Pericardium fibroblast (primary cell): Measurements from ENCODE around the gene TNFSF8. TPM values are rescaled to one million over a fixed set of nuclear protein-coding genes. Genes with fewer than 3 reads are reported as not detected.

Source experiments
- total RNA-seq: library from RNA; depleted of rRNA; stranded (reverse); fragments of >200 nt; gene quantifications from 2 replicates; pipeline ENCODE4 v1.2.3, GENCODE V29; 2015

Gene TNFSF8, protein sequence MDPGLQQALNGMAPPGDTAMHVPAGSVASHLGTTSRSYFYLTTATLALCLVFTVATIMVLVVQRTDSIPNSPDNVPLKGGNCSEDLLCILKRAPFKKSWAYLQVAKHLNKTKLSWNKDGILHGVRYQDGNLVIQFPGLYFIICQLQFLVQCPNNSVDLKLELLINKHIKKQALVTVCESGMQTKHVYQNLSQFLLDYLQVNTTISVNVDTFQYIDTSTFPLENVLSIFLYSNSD
- total RNA-seq = not detected in 2 replicates

DNA sequence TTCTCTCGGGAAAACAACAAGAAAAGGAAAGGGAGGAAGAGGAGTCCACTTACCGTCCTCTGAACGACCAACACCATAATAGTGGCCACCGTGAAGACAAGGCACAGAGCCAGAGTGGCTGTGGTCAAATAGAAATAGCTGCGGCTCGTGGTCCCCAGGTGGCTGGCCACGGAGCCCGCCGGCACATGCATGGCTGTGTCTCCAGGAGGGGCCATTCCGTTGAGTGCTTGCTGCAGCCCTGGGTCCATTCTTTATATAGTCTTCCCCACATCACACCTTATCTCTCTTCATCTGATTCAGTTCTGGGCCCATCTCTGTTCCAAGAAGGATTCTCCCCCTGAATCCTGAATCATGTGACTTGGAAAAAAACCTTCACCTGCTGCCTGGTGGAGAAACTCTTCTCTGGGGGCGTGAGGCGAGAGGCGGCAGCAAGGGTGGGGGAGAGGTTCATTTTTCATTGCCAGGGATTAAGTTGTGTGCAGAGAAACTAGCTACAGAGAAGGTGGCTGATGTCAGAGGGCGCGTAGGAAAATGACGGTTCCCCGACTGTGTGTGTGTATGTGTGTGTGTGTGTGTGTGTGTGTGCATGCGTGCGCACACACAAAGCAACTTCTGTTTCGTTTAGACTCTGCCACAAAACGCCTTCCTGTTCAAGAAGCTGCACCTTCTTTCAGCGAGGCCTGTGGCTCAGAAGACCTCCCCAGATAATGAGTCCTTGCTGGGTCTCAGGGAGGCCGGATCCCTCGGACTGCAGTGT, at the start of gene TNFSF8:
Gene TNFSF8, minus strand, starts transcription at position 536 of the 757 bp plus-strand sequence. Its CDS starts 288 bp downstream, at position 248.

Other genes starting within 250 kb of the TNFSF8 start
- not detected in 2 replicates for gene TEX48, start 248.4 kb downstream of the TNFSF8 start, total RNA-seq
- gene TNFSF15, start 124.6 kb downstream of the TNFSF8 start, total RNA-seq = 0.26 and 0.35 TPM in 2 replicates
- gene TNC, start 187.6 kb upstream of the TNFSF8 start, total RNA-seq = 1.2 and 12.4 TPM in 2 replicates